Osteoblast (primary cell): ENCODE data around the gene SAA4. TPM values are rescaled to one million over a fixed set of nuclear protein-coding genes. Genes with fewer than 3 reads are reported as not detected.

ENCODE experiments used
- DNase-seq: peaks from one replicate; pipeline ENCODE4 v3.0.0; 2011; ENCODE audit warnings: low spot score, mixed read lengths; ENCODE audit not compliant: insufficient read length; ENCODE audit errors: missing footprints
- H2AFZ ChIP-seq: 2 replicates; pipeline ENCODE4 v1.6.0; 2011; ENCODE audit warnings: mild to moderate bottlenecking, low read length
- H3K27ac ChIP-seq: 2 replicates; pipeline ENCODE4 v1.5.1; 2011; ENCODE audit warnings: mild to moderate bottlenecking, low read depth, low read length, moderate library complexity
- H3K27me3 ChIP-seq: 2 replicates; pipeline ENCODE4 v1.6.0; 2012; ENCODE audit warnings: mild to moderate bottlenecking, control low read depth, inconsistent platforms, low read length, moderate library complexity; ENCODE audit not compliant: insufficient read depth
- H3K36me3 ChIP-seq: 2 replicates; pipeline ENCODE4 v1.5.1; 2011; ENCODE audit warnings: mild to moderate bottlenecking, low read length, control low read depth, moderate library complexity; ENCODE audit not compliant: insufficient read depth
- H3K4me1 ChIP-seq: 2 replicates; pipeline ENCODE4 v1.5.1; 2011; ENCODE audit warnings: mild to moderate bottlenecking, low read length, control low read depth, moderate library complexity; ENCODE audit not compliant: insufficient read depth
- H3K4me2 ChIP-seq: 2 replicates; pipeline ENCODE4 v1.6.0; 2011; ENCODE audit warnings: mild to moderate bottlenecking, low read length; ENCODE audit not compliant: insufficient read depth
- H3K4me3 ChIP-seq: fragments of 200-600 bp; sonication (generic); 3 replicates; pipeline ENCODE4 v1.5.1; 2012; ENCODE audit warnings: mild to moderate bottlenecking, low read length, inconsistent platforms; ENCODE audit not compliant: insufficient read depth
- H3K79me2 ChIP-seq: 2 replicates; pipeline ENCODE4 v1.6.0; 2012; ENCODE audit warnings: mild to moderate bottlenecking, low read length, control low read depth, inconsistent platforms; ENCODE audit not compliant: insufficient read depth
- H3K9me3 ChIP-seq: 2 replicates; pipeline ENCODE4 v1.5.1; 2011; ENCODE audit warnings: low read depth, low read length, control low read depth
- H4K20me1 ChIP-seq: 2 replicates; pipeline ENCODE4 v1.6.0; 2012; ENCODE audit warnings: mild to moderate bottlenecking, low read length, control low read depth; ENCODE audit not compliant: insufficient read depth
- CTCF ChIP-seq: IDR thresholded peaks from 2 replicates; pipeline ENCODE4 v1.5.1; 2011; ENCODE audit warnings: mild to moderate bottlenecking, low read depth, low read length, moderate library complexity; ENCODE audit errors: extremely low read depth
- total RNA-seq: library from RNA; depleted of rRNA; stranded (reverse); fragments of >200 nt; gene quantifications from 2 replicates; pipeline ENCODE4 v1.2.3, GENCODE V29; 2012

The SAA4 gene
- total RNA-seq, 1 donor, result not detected

- Histone ChIP-seq H3K9me3 (no peaks in the 10 kb centered on the region), H3K4me2 (no peak overlapping the region), H4K20me1 (no peaks in the 10 kb centered on the region), H3K36me3 (no peaks in the 10 kb centered on the region), H3K79me2 (no peaks in the 10 kb centered on the region), H2AFZ (no peak overlapping the region), H3K27ac (no peak overlapping the region), H3K4me1 (no peaks in the 10 kb centered on the region), H3K4me3 (no peak overlapping the region), H3K27me3 (peaks cover 7% of the 10 kb centered on the region)
- TF ChIP-seq CTCF, result no peak
- no peak for DNase-seq
Observed at GRCh38 chr11:18261721-18262120, 25.1 kb upstream of the SAA4 start.

GRCh38 chr11:18259259-18259658, 22.7 kb upstream of the SAA4 start:
- TF ChIP-seq CTCF, result no peak
- H3K4me3 ChIP-seq, result no peak overlapping the region
- no peaks in the 10 kb centered on the region for H3K9me3 ChIP-seq
- no peak overlapping the region for H3K4me2 ChIP-seq
- no peaks in the 10 kb centered on the region for H3K79me2 ChIP-seq
- no peak overlapping the region for H3K27ac ChIP-seq
- H3K36me3 ChIP-seq, result no peaks in the 10 kb centered on the region
- H3K4me1 ChIP-seq, result no peaks in the 10 kb centered on the region
- no peaks in the 10 kb centered on the region for H4K20me1 ChIP-seq
- peaks cover 3% of the 10 kb centered on the region for H3K27me3 ChIP-seq
- no peak for DNase-seq
- no peak overlapping the region for H2AFZ ChIP-seq

- H3K4me3 ChIP-seq, result no peak overlapping the region
- no peak for DNase-seq
- no peak for TF ChIP-seq CTCF
- no peaks in the 10 kb centered on the region for H3K9me3 ChIP-seq
- no peak overlapping the region for H3K27ac ChIP-seq
- no peaks in the 10 kb centered on the region for H3K4me1 ChIP-seq
- H3K27me3 ChIP-seq, result peaks cover 3% of the 10 kb centered on the region
- no peak overlapping the region for H2AFZ ChIP-seq
- H3K79me2 ChIP-seq, result no peaks in the 10 kb centered on the region
- no peaks in the 10 kb centered on the region for H3K36me3 ChIP-seq
- H3K4me2 ChIP-seq, result no peak overlapping the region
- no peaks in the 10 kb centered on the region for H4K20me1 ChIP-seq
Observed at GRCh38 chr11:18254781-18255361, 18.3 kb upstream of the SAA4 start.

GRCh38 chr11:18253778-18254338, 17.3 kb upstream of the SAA4 start:
- Histone ChIP-seq H2AFZ (no peak overlapping the region), H4K20me1 (no peaks in the 10 kb centered on the region), H3K4me2 (no peak overlapping the region), H3K4me3 (no peak overlapping the region), H3K79me2 (no peaks in the 10 kb centered on the region), H3K9me3 (no peaks in the 10 kb centered on the region), H3K27ac (no peak overlapping the region), H3K27me3 (peaks cover 3% of the 10 kb centered on the region), H3K4me1 (no peaks in the 10 kb centered on the region), H3K36me3 (no peaks in the 10 kb centered on the region)
- DNase-seq, result no peak
- TF ChIP-seq CTCF, result no peak
